Measurements from ENCODE around the gene SCD.
"Not testable (repeated sequence)": the region's sequence is repeated elsewhere in the genome, so short reads cannot be mapped to it uniquely, and the experiment has no call there.

SCD gene

DNA sequence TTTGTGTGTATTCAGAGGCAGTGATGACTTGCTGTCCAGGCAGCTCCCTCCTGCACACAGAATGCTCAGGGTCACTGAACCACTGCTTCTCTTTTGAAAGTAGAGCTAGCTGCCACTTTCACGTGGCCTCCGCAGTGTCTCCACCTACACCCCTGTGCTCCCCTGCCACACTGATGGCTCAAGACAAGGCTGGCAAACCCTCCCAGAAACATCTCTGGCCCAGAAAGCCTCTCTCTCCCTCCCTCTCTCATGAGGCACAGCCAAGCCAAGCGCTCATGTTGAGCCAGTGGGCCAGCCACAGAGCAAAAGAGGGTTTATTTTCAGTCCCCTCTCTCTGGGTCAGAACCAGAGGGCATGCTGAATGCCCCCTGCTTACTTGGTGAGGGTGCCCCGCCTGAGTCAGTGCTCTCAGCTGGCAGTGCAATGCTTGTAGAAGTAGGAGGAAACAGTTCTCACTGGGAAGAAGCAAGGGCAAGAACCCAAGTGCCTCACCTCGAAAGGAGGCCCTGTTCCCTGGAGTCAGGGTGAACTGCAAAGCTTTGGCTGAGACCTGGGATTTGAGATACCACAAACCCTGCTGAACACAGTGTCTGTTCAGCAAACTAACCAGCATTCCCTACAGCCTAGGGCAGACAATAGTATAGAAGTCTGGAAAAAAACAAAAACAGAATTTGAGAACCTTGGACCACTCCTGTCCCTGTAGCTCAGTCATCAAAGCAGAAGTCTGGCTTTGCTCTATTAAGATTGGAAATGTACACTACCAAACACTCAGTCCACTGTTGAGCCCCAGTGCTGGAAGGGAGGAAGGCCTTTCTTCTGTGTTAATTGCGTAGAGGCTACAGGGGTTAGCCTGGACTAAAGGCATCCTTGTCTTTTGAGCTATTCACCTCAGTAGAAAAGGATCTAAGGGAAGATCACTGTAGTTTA is 15.8 kb downstream of the SCD start:
- no peak for DNase-seq (ENCODE audit: low read depth)

DNA sequence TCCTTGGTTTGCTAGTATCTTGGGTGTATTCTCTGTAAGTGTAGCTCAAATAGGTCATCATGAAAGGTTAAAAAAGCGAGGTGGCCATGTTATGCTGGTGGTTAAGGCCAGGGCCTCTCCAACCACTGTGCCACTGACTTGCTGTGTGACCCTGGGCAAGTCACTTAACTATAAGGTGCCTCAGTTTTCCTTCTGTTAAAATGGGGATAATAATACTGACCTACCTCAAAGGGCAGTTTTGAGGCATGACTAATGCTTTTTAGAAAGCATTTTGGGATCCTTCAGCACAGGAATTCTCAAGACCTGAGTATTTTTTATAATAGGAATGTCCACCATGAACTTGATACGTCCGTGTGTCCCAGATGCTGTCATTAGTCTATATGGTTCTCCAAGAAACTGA is 17.1 kb downstream of the SCD start:
- DNase-seq (ENCODE audit: low read depth), result no peak

DNA sequence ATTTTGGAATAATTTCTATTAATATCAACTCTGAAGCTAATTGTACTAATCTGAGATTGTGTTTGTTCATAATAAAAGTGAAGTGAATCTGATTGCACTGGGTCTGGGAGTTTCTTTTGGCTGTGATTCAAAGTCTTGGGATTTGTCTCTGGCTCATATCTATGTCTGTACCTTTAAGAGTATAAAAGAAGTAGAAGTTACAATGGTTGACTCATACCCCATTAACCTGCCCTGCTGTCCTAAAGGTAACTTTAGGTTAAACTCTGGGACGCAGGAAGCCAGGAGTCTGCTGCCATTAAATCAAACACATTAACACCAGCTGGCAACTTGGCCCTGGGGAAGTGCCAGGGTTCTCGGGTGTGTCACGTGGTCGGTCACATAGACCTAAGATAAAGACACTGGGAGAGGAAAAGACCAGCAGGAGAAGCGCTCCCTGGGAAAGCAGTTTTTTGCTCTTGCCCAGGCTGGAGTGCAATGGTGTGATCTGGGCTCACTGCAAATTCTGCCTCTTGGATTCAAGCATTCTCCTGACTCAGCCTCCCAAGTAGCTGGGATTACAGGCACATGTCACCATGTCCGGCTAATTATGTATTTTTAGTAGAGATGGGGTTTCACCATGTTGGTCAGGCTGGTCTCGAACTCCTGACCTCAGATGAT is 17.8 kb downstream of the SCD start:
- DNase-seq (ENCODE audit: low read depth), result no peak

DNA sequence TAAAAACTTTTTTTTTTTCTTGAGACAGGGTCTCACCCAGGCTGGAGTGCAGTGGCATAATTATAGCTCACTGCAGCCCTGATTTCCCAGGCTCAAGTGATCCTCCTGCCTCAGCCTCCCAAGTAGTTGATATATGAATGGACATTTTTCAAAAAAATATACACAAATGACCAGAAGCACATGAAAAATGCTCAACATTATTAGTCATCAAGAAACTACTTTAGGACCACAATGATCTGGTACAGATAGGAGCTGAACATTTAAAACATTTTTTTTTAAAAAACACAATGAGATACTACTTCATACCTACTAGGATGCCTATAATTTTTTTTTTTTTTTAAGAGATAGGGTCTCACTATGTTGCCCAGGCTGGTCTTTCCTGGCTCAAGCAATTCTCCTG is 21.7 kb downstream of the SCD start:
- no peak for DNase-seq (ENCODE audit: low read depth)

DNA sequence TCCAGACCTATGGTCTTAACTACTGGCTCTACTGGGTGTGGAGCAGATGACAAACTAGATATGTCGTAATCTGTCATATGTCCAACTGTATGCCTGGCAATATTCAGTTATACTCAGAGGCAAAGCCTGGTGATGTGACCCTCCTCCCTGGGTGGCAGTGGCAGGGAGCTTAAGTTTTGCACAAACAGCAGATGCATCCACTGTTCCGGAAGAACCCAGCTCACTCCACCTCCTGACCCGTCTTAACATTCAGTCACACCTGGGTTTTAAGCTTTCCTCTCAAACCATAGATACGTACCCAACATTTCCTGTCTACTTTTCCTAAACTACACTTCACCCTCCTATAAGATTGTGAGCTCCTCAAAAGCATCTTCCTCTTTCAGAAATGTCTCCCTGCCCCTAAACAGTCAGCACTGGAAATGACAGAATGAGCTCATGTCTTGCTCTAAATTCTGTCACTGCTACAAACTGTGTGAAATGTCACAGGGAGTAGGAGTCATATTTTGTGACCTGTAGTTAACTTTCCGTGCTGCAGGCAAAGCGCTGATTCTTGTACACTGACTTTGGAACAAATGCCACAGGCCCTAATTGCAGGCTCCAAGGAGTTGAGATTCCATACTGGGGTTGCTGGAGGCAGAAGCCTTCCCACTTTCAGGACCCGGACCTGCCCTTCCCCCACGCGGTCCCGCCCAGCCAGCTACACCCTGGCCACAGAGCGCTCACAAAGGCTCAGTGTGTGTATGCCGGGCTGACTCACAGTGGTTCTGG is 23.9 kb downstream of the SCD start:
- peak; percentile 46 for DNase-seq (ENCODE audit: low read depth)

DNA sequence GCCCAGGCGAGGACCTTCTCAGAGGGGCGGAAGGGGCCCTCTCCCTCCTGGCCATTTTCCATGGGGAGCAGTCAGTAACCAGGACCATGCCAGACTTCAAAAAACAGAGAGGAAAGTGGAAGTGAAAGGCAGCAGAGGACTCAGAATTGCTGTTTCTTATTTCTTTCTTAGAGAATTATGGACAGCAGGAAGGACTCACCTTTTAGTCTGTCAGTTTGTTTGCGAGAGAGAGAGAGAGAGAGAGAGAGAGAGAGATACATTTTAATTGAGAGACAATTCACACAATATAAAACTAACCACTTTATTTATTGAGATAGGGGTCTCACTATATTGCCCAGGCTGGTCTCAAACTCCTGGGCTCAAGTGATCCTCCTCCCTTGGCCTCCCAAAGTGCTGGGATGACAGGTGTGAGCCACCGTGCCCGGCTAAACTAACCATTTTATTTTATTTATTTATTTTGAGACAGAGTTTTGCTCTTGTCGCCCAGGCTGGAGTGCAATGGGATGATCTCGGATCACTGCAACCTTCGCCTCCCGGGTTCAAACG is 24.5 kb downstream of the SCD start:
- no peak for DNase-seq (ENCODE audit: low read depth)

DNA sequence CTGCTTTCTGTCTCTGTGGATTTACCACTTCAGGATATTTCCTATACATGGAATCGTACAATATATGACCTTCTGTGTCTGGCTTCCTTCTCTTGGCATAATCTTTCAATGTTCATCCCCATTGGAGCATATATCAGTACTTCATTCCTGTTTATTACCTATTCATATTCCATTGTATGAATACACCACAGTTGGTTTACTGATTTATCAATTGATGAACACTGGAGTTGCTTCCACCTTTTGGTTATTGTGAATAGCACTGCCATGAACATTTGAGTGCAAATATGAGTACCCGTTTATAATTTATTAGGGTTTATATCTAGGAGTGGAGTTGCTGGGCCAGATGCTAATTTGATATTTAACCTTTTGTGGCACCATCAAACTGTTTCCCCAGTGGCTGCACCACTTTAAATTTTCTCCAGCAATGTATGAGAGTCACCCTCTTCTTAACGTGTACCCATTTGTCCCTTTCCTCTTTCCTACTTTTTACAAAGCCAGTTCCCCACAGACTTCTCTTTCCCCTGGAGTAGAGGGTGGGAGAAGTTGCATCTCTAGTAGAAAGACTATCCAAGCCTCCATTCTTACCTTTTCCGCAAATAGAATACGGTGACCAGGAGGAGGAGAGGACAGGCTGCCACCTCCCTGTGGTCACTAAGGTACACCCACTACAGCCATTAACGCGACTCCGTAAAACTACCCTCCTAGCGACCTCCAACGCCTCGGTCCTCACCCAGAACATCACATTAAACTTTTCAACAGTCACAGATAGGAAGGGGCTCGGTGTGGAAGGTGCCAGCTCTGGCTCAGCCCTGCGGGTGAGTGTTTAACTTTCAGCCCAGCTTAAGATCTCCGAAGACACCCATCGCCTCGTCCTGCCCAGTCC is 25.6 kb downstream of the SCD start:
- no peak for DNase-seq (ENCODE audit: low read depth)

DNA sequence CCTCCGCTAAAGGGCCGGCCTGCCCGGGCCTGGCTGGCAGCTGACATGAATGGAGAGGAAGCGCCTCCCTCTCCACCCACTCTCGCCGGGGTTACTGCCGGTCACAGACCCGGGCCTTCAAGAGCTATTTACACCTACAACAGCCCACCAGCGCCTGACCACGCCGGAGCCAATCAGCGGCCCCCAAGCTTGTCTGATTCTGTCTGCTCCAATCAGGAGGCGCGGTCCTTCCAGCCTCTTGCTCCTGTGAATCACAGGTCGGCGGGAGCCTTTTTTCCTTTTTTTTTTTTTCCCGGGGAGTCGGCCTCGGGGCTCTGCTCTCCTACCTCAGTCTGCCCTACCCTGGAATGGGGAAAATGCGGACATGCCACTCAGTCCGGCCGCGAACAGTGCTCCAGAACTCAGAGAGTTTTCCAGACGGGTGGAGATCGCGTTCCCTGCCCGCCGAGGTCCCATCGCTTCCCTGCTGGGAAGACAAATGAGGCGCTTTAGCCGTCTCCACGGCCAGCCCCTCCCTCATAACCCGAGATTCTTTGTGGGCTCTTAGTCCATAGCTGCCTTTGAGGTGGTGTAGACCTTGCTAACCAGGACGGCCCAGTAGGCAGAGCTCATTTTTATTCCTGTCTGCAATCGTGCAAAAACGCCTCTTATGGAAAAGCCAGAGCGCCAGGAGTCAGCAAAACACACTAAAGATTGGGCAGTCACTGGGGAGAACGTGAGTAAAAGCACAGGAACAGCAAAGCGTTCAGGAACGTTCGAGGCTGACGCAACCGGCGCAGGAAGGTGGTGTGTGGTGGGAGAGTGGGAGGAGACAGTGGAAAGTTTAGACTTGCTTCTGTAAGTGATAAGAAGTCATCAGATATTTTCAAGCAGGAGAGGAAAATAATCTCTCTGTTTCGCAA is 26.5 kb downstream of the SCD start:
- peak; percentile 99 for DNase-seq (ENCODE audit: low read depth)

DNA sequence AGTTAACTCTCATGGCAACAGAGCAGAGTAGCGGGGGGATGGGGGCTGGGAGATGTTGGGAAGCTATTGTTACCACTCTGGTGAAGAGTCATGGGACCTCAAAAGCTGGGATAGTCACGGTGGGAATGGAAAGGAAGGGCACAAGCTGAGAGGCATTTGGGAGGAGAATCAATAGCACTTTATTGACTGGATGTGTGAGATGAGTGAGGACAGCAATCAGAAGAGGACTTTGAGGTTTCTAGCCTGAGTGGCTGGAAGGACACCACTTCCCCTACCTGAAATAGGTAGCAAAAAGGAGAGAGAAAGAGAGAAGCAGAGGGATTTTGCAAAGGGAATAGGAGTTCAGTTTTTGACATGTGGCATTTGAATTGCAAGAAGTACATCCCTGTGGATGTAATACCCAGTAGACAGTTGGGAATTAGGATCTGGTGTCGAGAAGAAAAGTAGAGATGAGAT is 27.2 kb downstream of the SCD start:
- DNase-seq (ENCODE audit: low read depth), result no peak

DNA sequence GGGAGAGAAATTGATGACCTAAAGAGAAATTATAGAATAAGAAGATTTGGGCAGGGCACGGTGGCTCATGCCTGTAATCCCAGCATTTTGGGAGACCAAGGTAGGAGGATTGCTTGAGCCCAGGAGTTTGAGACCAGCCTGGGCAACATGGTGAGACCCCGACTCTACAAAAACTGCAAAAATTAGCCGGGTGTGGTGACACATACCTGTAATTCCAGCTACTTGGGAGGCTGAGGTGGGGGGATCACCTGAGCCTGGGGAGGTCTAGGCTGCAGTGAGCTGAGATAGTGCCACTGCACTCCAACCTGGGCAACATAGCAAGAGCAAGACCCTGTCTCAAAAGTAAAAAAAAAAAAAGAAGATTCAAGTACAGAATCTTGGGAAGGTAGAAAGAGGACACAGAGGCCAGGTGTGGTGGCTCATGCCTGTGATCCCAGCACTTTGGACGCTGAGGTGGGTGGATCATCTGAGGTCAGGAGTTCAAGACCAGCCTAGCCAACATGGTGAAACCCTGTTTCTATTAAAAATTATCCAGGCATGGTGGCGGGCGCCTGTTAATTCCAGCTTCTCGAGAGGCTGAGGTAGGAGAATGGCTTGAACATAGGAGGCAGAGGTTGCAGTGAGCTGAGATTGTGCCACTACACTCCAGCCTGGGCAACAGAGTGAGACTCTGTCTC is 27.8 kb downstream of the SCD start:
- not testable (repeated sequence) for DNase-seq (ENCODE audit: low read depth)

DNA sequence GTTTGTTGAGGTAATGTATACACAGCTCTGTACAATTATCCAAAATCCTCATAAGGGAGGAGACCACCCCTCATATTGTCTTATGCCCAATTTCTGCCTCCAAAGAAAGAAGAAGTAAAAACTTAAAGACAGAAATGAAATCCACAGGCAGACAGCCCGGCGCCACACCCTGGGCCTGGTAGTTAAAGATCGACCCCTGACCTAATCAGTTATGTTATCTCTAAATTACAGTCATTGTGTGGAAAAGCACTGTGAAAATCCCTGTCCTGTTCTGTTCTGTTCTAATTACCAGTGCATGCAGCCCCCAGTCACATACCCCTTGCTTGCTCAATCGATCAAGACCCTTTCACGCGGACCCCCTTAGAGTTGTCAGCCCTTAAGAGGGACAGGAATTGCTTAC is 29.6 kb downstream of the SCD start:
- DNase-seq (ENCODE audit: low read depth), result not testable (repeated sequence)

DNA sequence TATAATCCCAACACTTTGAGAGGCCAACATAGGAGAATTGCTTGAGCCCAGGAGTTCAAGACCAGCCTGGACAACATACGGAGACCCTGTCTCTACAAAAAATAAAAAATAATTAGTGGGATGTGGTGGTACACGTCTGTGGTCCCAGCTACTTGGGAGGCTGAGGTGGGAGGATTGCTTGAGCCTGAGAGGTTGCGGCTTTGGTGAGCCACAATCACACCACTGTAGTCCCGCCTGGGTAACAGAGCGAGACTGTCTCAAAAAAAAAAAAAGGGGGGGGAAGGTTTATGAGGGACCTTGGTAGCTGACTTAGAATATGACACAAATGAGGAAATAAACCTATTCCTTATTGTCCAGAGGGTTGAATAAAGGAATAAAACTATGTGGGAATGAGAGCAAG is 30.8 kb downstream of the SCD start:
- no peak for DNase-seq (ENCODE audit: low read depth)

DNA sequence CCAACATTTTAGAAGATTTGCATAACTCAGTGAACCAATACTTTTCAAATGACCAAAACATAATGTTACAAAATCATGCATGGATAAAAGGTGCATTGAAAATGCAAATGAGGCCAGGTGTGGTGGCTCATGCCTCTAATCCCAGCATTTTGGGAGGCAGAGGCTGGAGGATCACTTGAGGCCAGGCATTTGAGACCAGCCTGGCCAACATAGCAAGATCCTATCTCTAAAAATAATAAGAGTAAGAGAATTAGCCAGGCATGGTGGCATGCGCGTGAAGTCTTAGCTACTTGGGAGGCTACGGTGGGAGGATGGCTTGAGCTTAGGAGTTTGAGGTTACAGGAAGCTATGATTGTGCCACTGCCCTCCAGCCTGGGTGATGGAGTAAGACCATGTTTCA is 33.4 kb downstream of the SCD start:
- no peak for DNase-seq (ENCODE audit: low read depth)

DNA sequence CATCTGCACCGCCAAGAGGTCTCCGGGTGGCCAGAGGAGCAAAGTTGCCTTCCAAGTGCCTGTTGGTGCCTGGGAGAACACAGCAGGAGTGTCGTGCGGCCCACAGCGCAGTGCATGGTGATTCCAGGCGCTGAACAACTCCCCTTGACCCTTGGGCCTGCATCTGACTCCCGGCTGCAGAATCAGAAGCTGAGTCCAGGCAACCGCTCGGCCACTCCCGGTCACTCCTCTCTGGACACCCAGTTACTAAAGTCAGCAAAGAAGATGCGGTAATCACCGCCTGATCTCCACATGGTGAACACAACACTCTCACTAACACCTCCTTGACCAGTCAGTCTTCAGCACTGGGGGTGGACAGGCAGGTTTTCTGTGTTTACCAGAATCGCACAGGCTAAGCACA is 35.5 kb downstream of the SCD start:
- no peak for DNase-seq (ENCODE audit: low read depth)

DNA sequence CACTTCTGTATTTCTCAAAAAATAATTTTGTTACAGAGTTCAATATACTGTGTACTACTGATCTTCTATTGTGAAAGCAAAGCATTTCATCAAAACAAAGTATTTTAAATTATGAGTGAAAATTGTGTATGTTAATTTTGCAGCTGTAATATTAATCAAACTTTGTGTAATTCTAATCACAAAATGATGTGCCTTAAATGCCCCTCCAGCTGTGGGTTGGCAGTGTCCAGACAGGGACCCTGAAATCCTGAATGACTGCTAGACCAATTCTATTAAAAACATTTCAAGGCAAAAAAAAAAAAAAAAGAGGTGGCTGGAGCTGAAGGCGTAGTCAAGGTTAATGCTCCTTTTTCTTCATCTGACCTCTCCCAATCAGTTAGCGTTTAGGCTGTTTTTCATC is 36.2 kb downstream of the SCD start:
- DNase-seq (ENCODE audit: low read depth), result no peak

DNA sequence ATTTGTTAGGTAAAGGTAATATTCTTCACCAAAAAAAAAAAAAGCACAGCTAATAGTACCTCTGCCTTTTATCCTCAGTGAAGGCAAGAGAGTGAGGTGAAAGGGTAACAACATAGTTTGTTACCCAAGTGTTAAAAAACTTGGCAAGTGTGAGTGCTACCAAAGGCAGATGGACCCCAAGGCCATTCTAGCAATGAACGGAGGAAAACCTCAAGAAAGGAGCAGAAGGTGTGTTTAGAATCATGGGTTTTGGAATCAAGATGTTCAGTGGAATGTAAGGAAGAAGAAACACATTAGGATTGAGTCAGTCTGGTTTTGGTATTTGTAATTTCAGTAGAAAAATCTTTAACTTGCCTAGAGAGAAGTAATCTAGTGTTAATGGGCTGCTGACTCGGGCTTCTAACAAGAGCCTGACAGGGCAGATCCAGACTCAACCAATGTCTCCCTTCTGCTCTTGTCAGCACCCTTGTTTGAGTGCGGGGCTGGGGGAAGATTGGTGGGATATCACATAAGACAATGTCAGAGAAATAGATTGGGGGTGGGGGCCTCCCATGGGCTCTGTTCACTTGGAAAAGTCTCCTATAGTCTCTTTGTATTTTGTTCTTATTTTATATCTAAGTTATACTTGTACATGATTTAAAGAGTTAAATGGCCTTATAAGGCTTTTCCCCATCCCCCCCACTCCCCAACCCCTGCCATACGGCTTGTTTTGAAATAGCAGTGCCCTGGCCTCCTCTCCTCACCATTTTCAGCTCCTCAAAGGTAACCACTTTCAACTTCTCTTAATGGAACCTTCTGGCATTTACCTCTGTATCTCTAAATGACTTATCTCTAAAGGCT is 44.4 kb downstream of the SCD start:
- no peak for DNase-seq (ENCODE audit: low read depth)

DNA sequence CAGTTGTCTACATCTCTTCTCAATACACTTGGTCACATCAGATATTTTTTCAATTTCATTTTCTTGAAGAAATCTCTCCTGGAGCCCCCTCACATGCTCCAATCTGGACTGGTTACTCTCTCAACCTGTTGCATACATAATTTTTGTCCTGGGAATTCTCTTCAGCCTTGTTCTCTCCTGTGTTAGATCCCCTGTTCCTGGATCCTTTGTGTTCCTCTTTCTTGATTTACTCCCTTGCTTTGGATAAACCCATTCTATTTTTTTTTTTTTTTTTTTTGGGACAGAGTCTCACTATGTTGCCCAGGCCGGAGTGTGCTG is 45.6 kb downstream of the SCD start:
- DNase-seq (ENCODE audit: low read depth), result no peak

DNA sequence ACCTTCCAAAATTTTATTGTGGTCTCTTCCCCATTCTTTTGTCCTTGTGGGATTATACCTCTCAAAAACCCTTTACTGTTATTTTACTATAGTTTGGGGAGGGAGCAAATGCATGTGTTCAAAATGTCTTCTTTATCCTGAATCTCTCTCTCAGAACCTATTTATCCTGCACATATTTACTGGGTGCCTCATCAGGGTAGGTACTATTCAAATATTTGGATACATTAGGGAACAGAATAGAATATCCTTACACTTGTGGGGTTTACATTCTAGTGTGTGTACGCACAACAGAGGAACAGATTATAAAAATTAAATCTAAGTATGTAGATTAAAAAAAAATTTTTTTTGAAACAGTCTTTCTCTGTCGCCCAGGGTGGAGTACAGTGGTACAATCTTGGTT is 48.6 kb downstream of the SCD start:
- no peak for DNase-seq (ENCODE audit: low read depth)

DNA sequence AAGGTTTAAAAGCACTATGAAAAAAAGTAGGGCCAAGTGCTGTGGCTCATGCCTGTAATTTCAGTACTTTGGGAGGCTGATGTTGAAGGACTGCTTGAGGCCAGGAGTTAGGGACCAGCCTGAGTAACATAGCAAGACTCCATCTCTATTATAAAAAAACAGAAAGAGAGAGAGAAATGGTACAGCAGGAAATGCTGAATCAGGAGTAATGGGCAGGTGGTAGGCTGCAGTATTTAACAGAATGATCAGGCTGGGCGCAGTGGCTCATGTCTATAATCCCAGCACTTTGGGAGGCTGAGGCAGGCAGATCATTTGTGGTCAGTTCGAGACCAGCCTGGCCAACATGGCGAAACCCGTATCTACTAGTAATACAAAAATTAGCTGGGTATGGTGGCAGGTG is 49.6 kb downstream of the SCD start:
- no peak for DNase-seq (ENCODE audit: low read depth)
